K562 (cell line): ENCODE data around the gene SLC25A42. TPM values are rescaled to one million over a fixed set of nuclear protein-coding genes. Genes with fewer than 3 reads are reported as not detected.

ENCODE experiments used
- BRD9 ChIP-seq: fragments of 450-650 bp; IDR thresholded peaks from 2 replicates; pipeline ENCODE4 v1.6.1; 2018; ENCODE audit warnings: low read depth; ENCODE audit not compliant: partially characterized antibody
- HMG20A ChIP-seq: fragments of 450-650 bp; formaldehyde crosslinking; conservative IDR thresholded peaks from 2 replicates; pipeline ENCODE4 v1.4.0; 2020; ENCODE audit warnings: mild to moderate bottlenecking, mixed read lengths
- ILK ChIP-seq: fragments of 450-650 bp; IDR thresholded peaks from 2 replicates; pipeline ENCODE4 v1.6.1; 2016; ENCODE audit warnings: missing genetic modification characterization, low read depth, mild to moderate bottlenecking, missing compliant biosample characterization, moderate library complexity, borderline replicate concordance
- KDM5B ChIP-seq: fragments of 200-600 bp; sonication (generic); IDR thresholded peaks from 2 replicates; pipeline ENCODE4 v1.6.1; 2012; ENCODE audit warnings: low read depth, mild to moderate bottlenecking, moderate library complexity, low read length, control low read depth, inconsistent platforms; ENCODE audit not compliant: insufficient replicate concordance
- MTA1 ChIP-seq: fragments of 450-650 bp; IDR thresholded peaks from 2 replicates; pipeline ENCODE4 v1.6.1; 2017; ENCODE audit warnings: borderline replicate concordance
- MTA2 ChIP-seq: fragments of 450-650 bp; IDR thresholded peaks from 2 replicates; pipeline ENCODE4 v1.6.1; 2016; ENCODE audit warnings: low read depth
- PHTF2 ChIP-seq: fragments of 250-450 bp; sonication (Bioruptor Pico); IDR thresholded peaks from 2 replicates; pipeline ENCODE4 v1.5.0; 2021; ENCODE audit warnings: mild to moderate bottlenecking
- PML ChIP-seq: IDR thresholded peaks from 2 replicates; pipeline ENCODE4 v1.6.1; 2012; ENCODE audit warnings: low read length, inconsistent platforms
- POLR2H ChIP-seq: IDR thresholded peaks from 2 replicates; pipeline ENCODE4 v1.6.1; 2016; ENCODE audit warnings: missing genetic modification characterization, low read depth, mild to moderate bottlenecking, control low read depth, missing compliant biosample characterization, moderate library complexity
- SETDB1 ChIP-seq: IDR thresholded peaks from one replicate; pipeline ENCODE4 v1.6.1; 2012; ENCODE audit warnings: low read length, control low read depth, inconsistent platforms
- SMAD2 ChIP-seq: fragments of 150-350 bp; IDR thresholded peaks from 2 replicates; pipeline ENCODE4 v1.6.1; 2014; ENCODE audit warnings: low read depth, mild to moderate bottlenecking, low read length
- SMARCA5 ChIP-seq: fragments of 450-650 bp; IDR thresholded peaks from 2 replicates; pipeline ENCODE4 v1.6.1; 2016
- SNIP1 ChIP-seq: fragments of 450-650 bp; IDR thresholded peaks from 2 replicates; pipeline ENCODE4 v1.7.1; 2017; ENCODE audit warnings: low read depth, mild to moderate bottlenecking
- SRSF3 ChIP-seq: fragments of 200-400 bp; formaldehyde crosslinking; IDR thresholded peaks from 2 replicates; pipeline ENCODE4 v1.6.1; 2016; ENCODE audit warnings: mild to moderate bottlenecking, low read length, moderate library complexity; ENCODE audit not compliant: insufficient read depth
- TAF9B ChIP-seq: fragments of 450-650 bp; IDR thresholded peaks from 2 replicates; pipeline ENCODE4 v1.6.1; 2018; ENCODE audit warnings: mild to moderate bottlenecking; ENCODE audit not compliant: partially characterized antibody
- TCF15 ChIP-seq: fragments of 250-450 bp; sonication (Bioruptor Pico); IDR thresholded peaks from 2 replicates; pipeline ENCODE4 v1.8.0; 2022; ENCODE audit warnings: moderate library complexity, mild to moderate bottlenecking, inconsistent platforms
- U2AF2 ChIP-seq: fragments of 200-400 bp; formaldehyde crosslinking; optimal IDR thresholded peaks from 2 replicates; pipeline ENCODE3; 2017; ENCODE audit warnings: low read depth, mild to moderate bottlenecking, low read length
- ZNF12 ChIP-seq: sonication (generic); formaldehyde crosslinking; IDR thresholded peaks from 2 replicates; pipeline ENCODE4 v1.4.0; 2020; ENCODE audit warnings: mild to moderate bottlenecking, missing genetic modification reagents
- ZNF431 ChIP-seq: sonication (generic); formaldehyde crosslinking; IDR thresholded peaks from 2 replicates; pipeline ENCODE4 v1.8.0; 2022; ENCODE audit warnings: mild to moderate bottlenecking, missing genetic modification reagents
- polyA plus RNA-seq, 8 experiments: library from polyadenylated mRNA; depleted of rRNA in 4 of 8; stranded (reverse) in 5 of 8; unstranded in 3 of 8; fragments of >200 nt; fragmentation: Nextera tagmentation in 2 of 8; fragmentation: Illumina TruSeq in 1 of 8; extraction: Ambion mirVana in 2 of 8; extraction: Trizol in 1 of 8; gene quantifications; 2 replicates each; pipeline versions ENCODE4 v1.2.1 to v1.2.3, GENCODE V29; 2011 to 2014; ENCODE audit warnings: inconsistent platforms in 1 of 8, missing spikeins in 1 of 8
- total RNA-seq, 7 experiments: library from RNA; depleted of rRNA in 6 of 7; stranded (reverse); fragments of >200 nt in 6 of 7; fragmentation: Illumina TruSeq in 2 of 7; extraction: Trizol in 2 of 7; gene quantifications; 2 replicates each; pipeline versions ENCODE4 v1.2.1 to v1.2.3, GENCODE V29; 2011 to 2021; ENCODE audit warnings: low replicate concordance in 1 of 7
- TF ChIP-seq, protein P1 (sequence below): fragments of 450-650 bp; IDR thresholded peaks from 2 replicates; pipeline ENCODE4 v1.6.1; 2016
- TF ChIP-seq, protein P2 (sequence below): fragments of 450-650 bp; formaldehyde crosslinking; IDR thresholded peaks from 2 replicates; pipeline ENCODE4 v1.4.0; 2020; ENCODE audit warnings: mild to moderate bottlenecking, moderate library complexity
- TF ChIP-seq, protein P3 (sequence below), 2 experiments: fragments of 250-450 bp in 1 of 2; fragments of 450-650 bp in 1 of 2; sonication (Bioruptor Pico) in 1 of 2; IDR thresholded peaks; 2 replicates each; pipeline versions ENCODE4 v1.6.1 to v1.8.0; 2016 to 2021; ENCODE audit warnings: mild to moderate bottlenecking in 2 of 2, moderate library complexity in 2 of 2, missing compliant biosample characterization in 1 of 2, missing genetic modification characterization in 1 of 2
- TF ChIP-seq, protein P4 (sequence below): fragments of 250-450 bp; sonication (Bioruptor Pico); IDR thresholded peaks from 2 replicates; pipeline ENCODE4 v1.4.0; 2020; ENCODE audit warnings: borderline replicate concordance

Gene SLC25A42
- total and polyA plus RNA-seq, 9 of the 15 experiments (the other 6 are each of a cell fraction or from before 2014, with no cell fraction given) = 0.59 to 32.2 (median 14.1) TPM

- TF ChIP-seq, protein P1, sequence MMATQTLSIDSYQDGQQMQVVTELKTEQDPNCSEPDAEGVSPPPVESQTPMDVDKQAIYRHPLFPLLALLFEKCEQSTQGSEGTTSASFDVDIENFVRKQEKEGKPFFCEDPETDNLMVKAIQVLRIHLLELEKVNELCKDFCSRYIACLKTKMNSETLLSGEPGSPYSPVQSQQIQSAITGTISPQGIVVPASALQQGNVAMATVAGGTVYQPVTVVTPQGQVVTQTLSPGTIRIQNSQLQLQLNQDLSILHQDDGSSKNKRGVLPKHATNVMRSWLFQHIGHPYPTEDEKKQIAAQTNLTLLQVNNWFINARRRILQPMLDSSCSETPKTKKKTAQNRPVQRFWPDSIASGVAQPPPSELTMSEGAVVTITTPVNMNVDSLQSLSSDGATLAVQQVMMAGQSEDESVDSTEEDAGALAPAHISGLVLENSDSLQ = peak; percentile 100
- TF ChIP-seq HMG20A (CRISPR knock-in tag) = no peak
- TF ChIP-seq POLR2H = peak; percentile 25; the same call in 1 of the 2 replicates
- no peak for TF ChIP-seq U2AF2
- peak; percentile 49; the same call in 1 of the 2 replicates for TF ChIP-seq PML
- TF ChIP-seq SNIP1 = no peak
- TF ChIP-seq TCF15 (CRISPR knock-in tag) = no peak
- no peak for TF ChIP-seq MTA2
- TF ChIP-seq, protein P2, sequence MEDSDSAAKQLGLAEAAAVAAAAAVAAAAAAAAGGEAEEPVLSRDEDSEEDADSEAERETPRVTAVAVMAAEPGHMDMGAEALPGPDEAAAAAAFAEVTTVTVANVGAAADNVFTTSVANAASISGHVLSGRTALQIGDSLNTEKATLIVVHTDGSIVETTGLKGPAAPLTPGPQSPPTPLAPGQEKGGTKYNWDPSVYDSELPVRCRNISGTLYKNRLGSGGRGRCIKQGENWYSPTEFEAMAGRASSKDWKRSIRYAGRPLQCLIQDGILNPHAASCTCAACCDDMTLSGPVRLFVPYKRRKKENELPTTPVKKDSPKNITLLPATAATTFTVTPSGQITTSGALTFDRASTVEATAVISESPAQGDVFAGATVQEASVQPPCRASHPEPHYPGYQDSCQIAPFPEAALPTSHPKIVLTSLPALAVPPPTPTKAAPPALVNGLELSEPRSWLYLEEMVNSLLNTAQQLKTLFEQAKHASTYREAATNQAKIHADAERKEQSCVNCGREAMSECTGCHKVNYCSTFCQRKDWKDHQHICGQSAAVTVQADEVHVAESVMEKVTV (CRISPR knock-in tag) = no peak
- TF ChIP-seq SETDB1 = no peak
- TF ChIP-seq TAF9B = no peak
- TF ChIP-seq SMAD2 = no peak
- no peak for TF ChIP-seq SMARCA5
- TF ChIP-seq, protein P3, sequence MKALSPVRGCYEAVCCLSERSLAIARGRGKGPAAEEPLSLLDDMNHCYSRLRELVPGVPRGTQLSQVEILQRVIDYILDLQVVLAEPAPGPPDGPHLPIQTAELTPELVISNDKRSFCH (CRISPR knock-in tag; IDR thresholded peaks at IDR 0.05) = no peak
- TF ChIP-seq, protein P3 (tag; IDR thresholded peaks at IDR 0.05) = no peak
- TF ChIP-seq, protein P4, sequence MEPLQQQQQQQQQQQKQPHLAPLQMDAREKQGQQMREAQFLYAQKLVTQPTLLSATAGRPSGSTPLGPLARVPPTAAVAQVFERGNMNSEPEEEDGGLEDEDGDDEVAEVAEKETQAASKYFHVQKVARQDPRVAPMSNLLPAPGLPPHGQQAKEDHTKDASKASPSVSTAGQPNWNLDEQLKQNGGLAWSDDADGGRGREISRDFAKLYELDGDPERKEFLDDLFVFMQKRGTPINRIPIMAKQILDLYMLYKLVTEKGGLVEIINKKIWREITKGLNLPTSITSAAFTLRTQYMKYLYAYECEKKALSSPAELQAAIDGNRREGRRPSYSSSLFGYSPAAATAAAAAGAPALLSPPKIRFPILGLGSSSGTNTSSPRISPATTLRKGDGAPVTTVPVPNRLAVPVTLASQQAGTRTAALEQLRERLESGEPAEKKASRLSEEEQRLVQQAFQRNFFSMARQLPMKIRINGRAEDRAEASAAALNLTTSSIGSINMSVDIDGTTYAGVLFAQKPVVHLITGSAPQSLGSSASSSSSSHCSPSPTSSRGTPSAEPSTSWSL = no peak
- TF ChIP-seq ZNF431 = no peak
- TF ChIP-seq KDM5B = peak; percentile 47
- TF ChIP-seq ZNF12 = no peak
- peak; percentile 49; the same call in 1 of the 2 replicates for TF ChIP-seq MTA1
- peak; percentile 18 for TF ChIP-seq BRD9
- TF ChIP-seq SRSF3 = no peak
- peak; percentile 45; the same call in 1 of the 2 replicates for TF ChIP-seq PHTF2 (CRISPR knock-in tag)
- TF ChIP-seq ILK (tag) = no peak
Observed at GRCh38 chr19:19063183-19064097, at the start of gene SLC25A42 (continued).
